Measurements from ENCODE around the gene NEU2. TPM values are rescaled to one million over a fixed set of nuclear protein-coding genes. Genes with fewer than 3 reads are reported as not detected.

NEU2 gene
- total RNA-seq, result not detected
- polyA plus RNA-seq, result not detected
- long read RNA-seq, donor 1, result 0 reads
- long read RNA-seq, donor 2, result 0 reads

DNA sequence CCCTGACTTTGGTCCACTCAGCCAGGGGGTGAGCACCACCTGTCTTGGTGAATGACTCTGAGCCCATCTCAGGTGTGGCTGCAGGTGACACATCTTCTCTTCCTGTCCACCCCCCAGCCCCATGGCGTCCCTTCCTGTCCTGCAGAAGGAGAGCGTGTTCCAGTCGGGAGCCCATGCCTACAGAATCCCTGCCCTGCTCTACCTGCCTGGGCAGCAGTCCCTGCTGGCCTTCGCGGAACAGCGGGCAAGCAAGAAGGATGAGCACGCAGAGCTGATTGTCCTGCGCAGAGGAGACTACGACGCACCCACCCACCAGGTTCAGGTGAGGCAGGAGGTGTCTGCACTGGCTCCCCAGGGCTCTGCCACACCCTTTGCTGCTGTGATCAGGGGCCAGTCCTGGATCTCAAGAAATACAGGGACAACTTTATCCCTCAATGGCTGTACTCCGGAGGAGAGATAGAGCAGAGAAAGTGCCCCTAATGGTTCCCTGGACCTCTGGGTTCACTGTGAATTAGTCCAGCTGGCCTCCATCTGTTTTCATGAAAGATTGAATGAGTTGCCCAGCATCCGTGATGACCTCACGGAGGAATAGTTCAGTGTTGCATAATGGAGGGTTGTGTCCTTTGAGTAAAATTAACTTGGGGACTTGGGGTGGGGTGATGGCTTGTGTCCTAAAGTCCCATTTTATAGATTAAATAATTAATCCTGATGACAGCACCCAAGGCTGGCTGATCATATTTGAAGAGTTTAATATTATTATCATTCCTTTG, at the start of gene NEU2:
Gene NEU2 (plus strand): TSS at position 122 of the 770 bp plus-strand sequence. CDS start 0 bp downstream, at position 122.
- ATAC-seq (no peak), DNase-seq (no peak)
- intact Hi-C loops (cut with DNase I), result no loop called here
- Histone ChIP-seq H3K4me3 (no peak within 1 kb of the TSS), H3K4me1 (no peaks in the 10 kb centered on the region), H3K36me3 (ENCODE audit: insufficient read depth in 1 of 2, low read depth in 1 of 2) (no peaks in the 10 kb centered on the region), H3K27me3 (ENCODE audit: insufficient read depth in 3 of 3, low read length in 2 of 3) (no peaks in the 10 kb centered on the region), H3K27ac (no peak within 1 kb of the TSS), H3K9me3 (no peaks in the 10 kb centered on the region)
- WGBS, 3 donors, result 89 to 92% (median 90%) methylated on average over 13 of the region's 13 CpGs
- TF ChIP-seq, protein P1, sequence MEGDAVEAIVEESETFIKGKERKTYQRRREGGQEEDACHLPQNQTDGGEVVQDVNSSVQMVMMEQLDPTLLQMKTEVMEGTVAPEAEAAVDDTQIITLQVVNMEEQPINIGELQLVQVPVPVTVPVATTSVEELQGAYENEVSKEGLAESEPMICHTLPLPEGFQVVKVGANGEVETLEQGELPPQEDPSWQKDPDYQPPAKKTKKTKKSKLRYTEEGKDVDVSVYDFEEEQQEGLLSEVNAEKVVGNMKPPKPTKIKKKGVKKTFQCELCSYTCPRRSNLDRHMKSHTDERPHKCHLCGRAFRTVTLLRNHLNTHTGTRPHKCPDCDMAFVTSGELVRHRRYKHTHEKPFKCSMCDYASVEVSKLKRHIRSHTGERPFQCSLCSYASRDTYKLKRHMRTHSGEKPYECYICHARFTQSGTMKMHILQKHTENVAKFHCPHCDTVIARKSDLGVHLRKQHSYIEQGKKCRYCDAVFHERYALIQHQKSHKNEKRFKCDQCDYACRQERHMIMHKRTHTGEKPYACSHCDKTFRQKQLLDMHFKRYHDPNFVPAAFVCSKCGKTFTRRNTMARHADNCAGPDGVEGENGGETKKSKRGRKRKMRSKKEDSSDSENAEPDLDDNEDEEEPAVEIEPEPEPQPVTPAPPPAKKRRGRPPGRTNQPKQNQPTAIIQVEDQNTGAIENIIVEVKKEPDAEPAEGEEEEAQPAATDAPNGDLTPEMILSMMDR (IDR thresholded peaks at IDR 0.05), result no peak

DNA sequence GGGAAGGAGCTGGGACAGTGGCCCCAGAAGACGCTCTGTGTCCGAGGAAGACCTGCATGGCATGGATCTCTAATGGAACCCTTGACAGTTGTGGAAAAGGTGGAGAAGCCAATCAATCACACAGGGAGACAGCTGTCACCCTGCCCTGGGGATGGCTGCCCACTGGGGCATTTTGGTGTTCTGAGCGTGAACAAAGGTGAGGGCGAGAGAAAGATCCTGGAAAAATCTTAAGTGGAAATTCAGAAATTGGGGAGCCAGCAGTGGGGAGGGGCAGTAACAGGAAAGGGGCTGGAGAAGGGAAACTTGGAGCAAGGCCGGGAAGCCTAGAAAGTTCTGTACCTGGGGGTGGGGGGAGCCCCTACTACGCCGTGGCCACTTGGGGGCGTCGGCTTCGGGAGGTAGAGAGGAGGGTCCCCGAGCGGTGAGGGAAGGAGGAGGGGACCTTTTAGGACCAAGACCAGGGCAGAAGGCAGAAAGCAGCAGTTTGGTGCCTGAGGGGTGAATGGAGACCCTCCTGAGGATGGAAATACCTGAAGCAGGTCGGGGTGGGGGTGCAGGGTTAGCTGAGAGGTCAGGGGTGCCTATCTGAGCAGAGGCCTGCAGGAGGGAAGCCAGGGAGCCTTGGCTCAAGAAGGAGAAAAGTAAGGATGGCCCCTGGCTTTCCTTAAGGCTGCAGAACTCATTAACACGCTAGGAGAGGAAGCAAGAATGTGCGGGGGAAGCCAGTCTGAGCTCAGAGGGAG, 49.4 kb upstream of the NEU2 start:
- no peaks in the 10 kb centered on the region for H3K4me1 ChIP-seq
- H3K27ac ChIP-seq, result no peak overlapping the region
- no peak overlapping the region for H3K4me3 ChIP-seq
- DNase-seq (no peak), ATAC-seq (no peak)
- H3K27me3 ChIP-seq (ENCODE audit: insufficient read depth in 3 of 3, low read length in 2 of 3), result peaks cover 0 to 17% (median 7%) of the 10 kb centered on the region in 3 donors
- no peaks in the 10 kb centered on the region for H3K36me3 ChIP-seq (ENCODE audit: insufficient read depth in 1 of 2, low read depth in 1 of 2)
- peaks cover 7% of the 10 kb centered on the region for H3K9me3 ChIP-seq
- intact Hi-C loops (cut with DNase I), result no loop called here
- TF ChIP-seq, protein P1 (IDR thresholded peaks at IDR 0.05), result no peak
- 32 to 38% (median 33%) methylated on average over 15 of the region's 15 CpGs for whole genome bisulfite sequencing, 3 donors

DNA sequence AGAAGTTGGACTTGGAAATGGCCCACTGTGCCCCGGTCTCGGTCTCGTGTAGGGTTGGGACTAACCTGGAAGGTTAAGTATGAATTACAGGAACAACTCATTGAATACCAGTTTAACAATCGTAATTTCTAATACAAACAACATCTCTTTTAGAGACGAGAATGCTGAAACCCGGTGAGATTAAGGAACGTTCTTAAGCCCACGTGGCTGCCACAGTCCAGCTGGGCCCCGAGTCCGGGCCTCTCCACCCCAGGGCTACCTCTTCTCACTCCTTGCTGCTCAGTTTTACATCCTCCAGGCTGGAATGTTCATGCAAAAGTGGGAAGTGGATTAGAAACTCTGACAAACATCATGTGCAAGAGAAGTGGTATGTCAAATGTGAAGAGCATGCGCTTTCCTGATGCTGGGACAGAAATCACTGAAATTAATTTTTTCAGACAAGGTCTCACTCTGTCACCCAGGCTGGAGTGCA, 48.8 kb upstream of the NEU2 start:
- H3K9me3 ChIP-seq, result peaks cover 7% of the 10 kb centered on the region
- H3K4me3 ChIP-seq, result no peak overlapping the region
- DNase-seq, result no peak
- H3K4me1 ChIP-seq, result no peaks in the 10 kb centered on the region
- no peak overlapping the region for H3K27ac ChIP-seq
- 42 to 54% (median 46%) methylated on average over 11 of the region's 11 CpGs for WGBS, 3 donors
- peaks cover 0 to 14% (median 6%) of the 10 kb centered on the region in 3 donors for H3K27me3 ChIP-seq (ENCODE audit: insufficient read depth in 3 of 3, low read length in 2 of 3)
- intact Hi-C loops (cut with DNase I), result no loop called here
- no peaks in the 10 kb centered on the region for H3K36me3 ChIP-seq (ENCODE audit: insufficient read depth in 1 of 2, low read depth in 1 of 2)
- TF ChIP-seq, protein P1 (IDR thresholded peaks at IDR 0.05), result no peak
- no peak for ATAC-seq

DNA sequence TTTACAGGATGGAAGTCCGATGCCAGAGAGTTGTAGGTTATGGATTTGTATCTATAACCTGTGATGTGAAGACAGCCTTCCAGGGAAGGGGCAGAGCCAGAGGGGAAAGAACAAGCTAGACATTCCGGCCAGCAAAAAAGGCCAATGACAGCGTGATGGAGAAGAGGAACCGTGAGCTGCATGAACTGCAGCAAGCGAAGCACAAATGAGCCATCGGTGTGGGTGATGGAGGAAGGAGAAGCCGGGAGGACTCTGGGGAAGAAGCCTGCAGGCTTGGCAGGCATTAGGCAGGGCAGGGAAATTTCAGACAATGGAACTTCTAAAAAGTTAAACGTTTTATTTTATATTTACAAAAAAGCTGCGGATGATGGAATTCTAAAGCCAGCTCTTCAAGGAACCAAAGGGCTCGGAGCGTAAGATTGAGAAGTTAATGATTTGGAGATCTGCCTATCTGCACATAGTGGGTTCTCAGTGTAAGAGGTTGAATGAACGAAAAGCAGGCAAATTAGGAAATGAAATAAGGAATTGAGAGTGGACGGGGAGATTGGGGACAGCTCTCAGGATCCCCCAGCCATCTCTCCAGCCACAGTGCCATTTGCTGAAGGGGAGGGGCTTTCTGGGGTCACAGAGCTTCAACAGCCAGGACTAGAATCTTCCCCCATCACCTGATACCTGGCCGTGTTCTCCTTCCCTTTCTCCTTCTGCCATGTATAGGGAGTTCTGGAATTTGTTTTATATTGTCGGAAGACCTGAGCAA, 47.8 kb upstream of the NEU2 start:
- Histone ChIP-seq H3K9me3 (peaks cover 7% of the 10 kb centered on the region), H3K4me3 (no peak overlapping the region), H3K27me3 (ENCODE audit: insufficient read depth in 3 of 3, low read length in 2 of 3) (peaks cover 0 to 14% (median 5%) of the 10 kb centered on the region in 3 donors), H3K27ac (no peak overlapping the region), H3K36me3 (ENCODE audit: insufficient read depth in 1 of 2, low read depth in 1 of 2) (no peaks in the 10 kb centered on the region), H3K4me1 (no peaks in the 10 kb centered on the region)
- intact Hi-C loops (cut with DNase I), result no loop called here
- TF ChIP-seq, protein P1 (IDR thresholded peaks at IDR 0.05), result no peak
- ATAC-seq, result no peak
- 81 to 86% (median 84%) methylated on average over 15 of the region's 15 CpGs for WGBS, 3 donors
- DNase-seq, result no peak
